PC-3 (cell line): ENCODE measurements around the gene RFX1. TPM values are rescaled to one million over a fixed set of nuclear protein-coding genes. Genes with fewer than 3 reads are reported as not detected.
A peak's percentile ranks its signal among the peaks of the same experiment; 100 is the strongest.

Experiments
- ATAC-seq: fragments of 200-7000 bp; cut with Tn5 transposase; 2 replicates; pipeline ENCODE4 v1.9.1; 2020; ENCODE audit warnings: mild to moderate bottlenecking, moderate library complexity
- BruUV-seq: library from RNA; stranded (reverse); fragments of 400-500 nt; replicated peaks from 2 replicates; lab custom pipeline; 2021; lab: Mats Ljungman, UMichigan
- CTCF ChIA-PET: fragments of 300-600 bp; sonication (Branson Sonifier 250); formaldehyde crosslinking; loops from one replicate; lab custom pipeline; 2022; ENCODE audit warnings: antibody characterized with exemption; lab: Charles Lee
- POLR2A ChIA-PET: fragments of 300-600 bp; sonication (Branson Sonifier 250); formaldehyde crosslinking; loops from one replicate; lab custom pipeline; 2022; ENCODE audit warnings: antibody characterized with exemption; ENCODE audit not compliant: unreplicated experiment; lab: Charles Lee
- DNase-seq: peaks from one replicate; pipeline ENCODE4 v3.0.0-alpha.2; 2015
- H2AFZ ChIP-seq: fragments of 300-600 bp; sonication (generic); 2 replicates; pipeline ENCODE4 v1.6.0; 2016; ENCODE audit warnings: antibody characterized with exemption, low read length
- H3F3A ChIP-seq: fragments of 300-600 bp; sonication (generic); one replicate; pipeline ENCODE4 v1.6.0; 2017; ENCODE audit warnings: antibody characterized with exemption, low read length, control low read depth, mild to moderate bottlenecking; ENCODE audit not compliant: unreplicated experiment
- H3K27ac ChIP-seq: fragments of 300-600 bp; sonication (generic); 2 replicates; pipeline ENCODE4 v1.5.1; 2016; ENCODE audit warnings: mild to moderate bottlenecking, low read length
- H3K27me3 ChIP-seq: fragments of 300-600 bp; sonication (generic); 2 replicates; pipeline ENCODE4 v1.6.1; 2016; ENCODE audit warnings: low read length, mixed read lengths
- H3K36me3 ChIP-seq: fragments of 300-600 bp; sonication (generic); 2 replicates; pipeline ENCODE4 v1.6.1; 2016; ENCODE audit warnings: low read depth, mixed run types, low read length, mixed read lengths
- H3K4me1 ChIP-seq: fragments of 300-600 bp; sonication (generic); 2 replicates; pipeline ENCODE4 v1.5.1; 2016; ENCODE audit warnings: low read length; ENCODE audit not compliant: insufficient read depth
- H3K4me2 ChIP-seq: fragments of 300-600 bp; sonication (generic); 2 replicates; pipeline ENCODE4 v1.6.0; 2016; ENCODE audit warnings: low read length
- H3K4me3 ChIP-seq: fragments of 300-600 bp; sonication (generic); 2 replicates; pipeline ENCODE4 v1.5.1; 2016; ENCODE audit warnings: mild to moderate bottlenecking, low read length, mixed read lengths
- H3K79me2 ChIP-seq: fragments of 300-600 bp; sonication (generic); 2 replicates; pipeline ENCODE4 v1.6.1; 2017; ENCODE audit warnings: low read length, mixed read lengths
- H3K9ac ChIP-seq: fragments of 300-600 bp; sonication (generic); 2 replicates; pipeline ENCODE4 v1.6.0; 2016; ENCODE audit warnings: mild to moderate bottlenecking, low read length
- H3K9me2 ChIP-seq: fragments of 300-600 bp; sonication (generic); replicated peaks from 2 replicates; pipeline ENCODE4 v1.6.1; 2016; ENCODE audit warnings: mixed run types, low read length, mixed read lengths
- H3K9me3 ChIP-seq: fragments of 300-600 bp; sonication (generic); 2 replicates; pipeline ENCODE4 v1.6.1; 2016; ENCODE audit warnings: low read length, mixed read lengths
- H4K20me1 ChIP-seq: fragments of 300-600 bp; sonication (generic); 2 replicates; pipeline ENCODE4 v1.6.1; 2016; ENCODE audit warnings: low read length, mixed read lengths
- EZH2 ChIP-seq: fragments of 300-600 bp; sonication (generic); IDR thresholded peaks from one replicate; pipeline ENCODE4 v1.6.1; 2017; ENCODE audit warnings: antibody characterized with exemption, mild to moderate bottlenecking, low read length; ENCODE audit not compliant: unreplicated experiment
- EZH2phosphoT487 ChIP-seq: fragments of 300-600 bp; sonication (generic); IDR thresholded peaks from 2 replicates; pipeline ENCODE4 v1.6.1; 2018; ENCODE audit warnings: mild to moderate bottlenecking, antibody characterized with exemption, low read length, borderline replicate concordance
- intact Hi-C: fragments of 100-400 bp; cut with micrococcal nuclease; formaldehyde crosslinking; loops from 2 replicates; pipeline ENCODE4 v1.9.0; 2023
- total RNA-seq: library from RNA; depleted of rRNA; stranded (reverse); fragments of >200 nt; gene quantifications from 2 replicates; pipeline ENCODE4 v1.2.3, GENCODE V29; 2014
- TF ChIP-seq, protein P1 (sequence below): fragments of 300-600 bp; sonication (generic); conservative IDR thresholded peaks from 2 replicates; pipeline ENCODE4 v1.5.1; 2017; ENCODE audit warnings: antibody characterized with exemption, low read depth, mild to moderate bottlenecking, low read length

The RFX1 gene
- total RNA-seq, 1 experiment from 2014 or later = 7.5 TPM

- Histone ChIP-seq H3K27ac (no peak overlapping the region), H3K27me3 (no peaks in the 10 kb centered on the region), H3K9me3 (no peaks in the 10 kb centered on the region), H4K20me1 (no peaks in the 10 kb centered on the region; the same call in 1 of the 2 replicates), H3F3A (no peaks in the 10 kb centered on the region), H3K9me2 (no peaks in the 10 kb centered on the region), H3K4me1 (peaks cover 10% of the 10 kb centered on the region), H3K9ac (no peak overlapping the region), H3K79me2 (peaks cover 20% of the 10 kb centered on the region), H2AFZ (peak overlapping the region; percentile 67), H3K36me3 (peaks cover 19% of the 10 kb centered on the region; the same call in 1 of the 2 replicates), H3K4me2 (peak overlapping the region; percentile 72), H3K4me3 (peak overlapping the region; percentile 59)
- ChIA-PET CTCF (interaction anchor here (0.6 kb wide), 1 partner anchor 44 kb away, joined by 8 read pairs; no protein-coding TSS in a partner anchor), POLR2A (interaction anchor here (0.6 to 0.8 kb wide), 2 partner anchors 55 to 80 kb away, joined by 4 to 5 read pairs; partner anchors contain the start of gene RFX1)
- peak; percentile 1; the same call in 1 of the 2 replicates for ATAC-seq
- TF ChIP-seq EZH2phosphoT487 = no peak
- no peak for TF ChIP-seq EZH2
- DNase-seq = no peak
- intact Hi-C loops = loop anchor here (1.0 to 2.0 kb wide), 2 partner anchors 45 to 71 kb away; partner anchors contain the start of genes BRME1 and CC2D1A
- BruUV-seq = no TSS peak
These were observed 54.3 kb downstream of the RFX1 start for GRCh38 chr19:13951799-13952153.

GRCh38 chr19:13951043-13951442 is 55.1 kb downstream of the RFX1 start:
- ATAC-seq = no peak
- Histone ChIP-seq H3K27me3 (no peaks in the 10 kb centered on the region), H3K4me1 (peaks cover 13% of the 10 kb centered on the region), H3F3A (no peaks in the 10 kb centered on the region), H3K79me2 (peaks cover 20% of the 10 kb centered on the region), H4K20me1 (no peaks in the 10 kb centered on the region; the same call in 1 of the 2 replicates), H3K4me2 (no peak overlapping the region), H3K36me3 (peaks cover 12% of the 10 kb centered on the region; the same call in 1 of the 2 replicates), H3K9me2 (no peaks in the 10 kb centered on the region), H3K4me3 (no peak overlapping the region), H3K9ac (no peak overlapping the region), H3K9me3 (no peaks in the 10 kb centered on the region), H2AFZ (no peak overlapping the region), H3K27ac (no peak overlapping the region)
- ChIA-PET POLR2A (no interaction called here), CTCF (no interaction called here)
- no TSS peak for BruUV-seq
- no peak for TF ChIP-seq EZH2
- TF ChIP-seq, protein P1, sequence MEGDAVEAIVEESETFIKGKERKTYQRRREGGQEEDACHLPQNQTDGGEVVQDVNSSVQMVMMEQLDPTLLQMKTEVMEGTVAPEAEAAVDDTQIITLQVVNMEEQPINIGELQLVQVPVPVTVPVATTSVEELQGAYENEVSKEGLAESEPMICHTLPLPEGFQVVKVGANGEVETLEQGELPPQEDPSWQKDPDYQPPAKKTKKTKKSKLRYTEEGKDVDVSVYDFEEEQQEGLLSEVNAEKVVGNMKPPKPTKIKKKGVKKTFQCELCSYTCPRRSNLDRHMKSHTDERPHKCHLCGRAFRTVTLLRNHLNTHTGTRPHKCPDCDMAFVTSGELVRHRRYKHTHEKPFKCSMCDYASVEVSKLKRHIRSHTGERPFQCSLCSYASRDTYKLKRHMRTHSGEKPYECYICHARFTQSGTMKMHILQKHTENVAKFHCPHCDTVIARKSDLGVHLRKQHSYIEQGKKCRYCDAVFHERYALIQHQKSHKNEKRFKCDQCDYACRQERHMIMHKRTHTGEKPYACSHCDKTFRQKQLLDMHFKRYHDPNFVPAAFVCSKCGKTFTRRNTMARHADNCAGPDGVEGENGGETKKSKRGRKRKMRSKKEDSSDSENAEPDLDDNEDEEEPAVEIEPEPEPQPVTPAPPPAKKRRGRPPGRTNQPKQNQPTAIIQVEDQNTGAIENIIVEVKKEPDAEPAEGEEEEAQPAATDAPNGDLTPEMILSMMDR = no peak
- no peak for TF ChIP-seq EZH2phosphoT487
- intact Hi-C loops = no loop called here
- no peak for DNase-seq

- Histone ChIP-seq H3K4me1 (0 out of 2 replicates have a peak, but pooled peaks cover 4% of the 10 kb centered on the region), H3K9ac (no peak overlapping the region), H3K27ac (no peak overlapping the region), H2AFZ (no peak overlapping the region), H4K20me1 (no peaks in the 10 kb centered on the region), H3K9me2 (no peaks in the 10 kb centered on the region), H3F3A (no peaks in the 10 kb centered on the region), H3K36me3 (no peaks in the 10 kb centered on the region), H3K27me3 (no peaks in the 10 kb centered on the region), H3K79me2 (no peaks in the 10 kb centered on the region), H3K4me2 (no peak overlapping the region), H3K9me3 (no peaks in the 10 kb centered on the region), H3K4me3 (no peak overlapping the region)
- ATAC-seq (no peak), DNase-seq (peak; percentile 54)
- no peak for TF ChIP-seq EZH2phosphoT487
- TF ChIP-seq EZH2 = no peak
- TF ChIP-seq, protein P1 = no peak
- BruUV-seq = no TSS peak
- CTCF ChIA-PET = no interaction called here
- intact Hi-C loops = no loop called here
- POLR2A ChIA-PET = no interaction called here
These were observed 59.7 kb downstream of the RFX1 start for GRCh38 chr19:13946414-13946813.
